Adrenal gland (tissue), 5 donors: ENCODE results near the gene NBR1.

Source experiments
- CTCF ChIP-seq, 6 experiments: fragments of 450-650 bp in 4 of 6; fragments of 200-600 bp in 2 of 6; sonication (generic) in 1 of 6; IDR thresholded peaks; 1 replicate in 5 of 6; 2 replicates in 1 of 6; pipeline versions ENCODE4 v1.5.1 to v1.8.0; 2016 to 2021; ENCODE audit warnings: antibody characterized with exemption in 6 of 6, mild to moderate bottlenecking in 2 of 6, moderate library complexity in 1 of 6
- POLR2A ChIP-seq, 2 donors: fragments of 450-650 bp; IDR thresholded peaks; one replicate each; pipeline ENCODE4 v1.6.1; 2017; ENCODE audit warnings: antibody characterized with exemption in 2 of 2, mild to moderate bottlenecking in 2 of 2, moderate library complexity in 1 of 2
- donor health status: DM: no; HTN: no; CAD: no.

- TF ChIP-seq CTCF (IDR thresholded peaks at IDR 0.05) (no peak), POLR2A (IDR thresholded peaks at IDR 0.05) (no peak)
Observed at GRCh38 chr17:43216762-43217613, 46.0 kb downstream of the NBR1 start.
